ENCODE data around the gene C7. TPM values are rescaled to one million over a fixed set of nuclear protein-coding genes. Genes with fewer than 3 reads are reported as not detected.

C7 gene
- total and polyA plus RNA-seq, 2 experiments from 2014 or later, result 0.05 to 0.07 TPM

DNA sequence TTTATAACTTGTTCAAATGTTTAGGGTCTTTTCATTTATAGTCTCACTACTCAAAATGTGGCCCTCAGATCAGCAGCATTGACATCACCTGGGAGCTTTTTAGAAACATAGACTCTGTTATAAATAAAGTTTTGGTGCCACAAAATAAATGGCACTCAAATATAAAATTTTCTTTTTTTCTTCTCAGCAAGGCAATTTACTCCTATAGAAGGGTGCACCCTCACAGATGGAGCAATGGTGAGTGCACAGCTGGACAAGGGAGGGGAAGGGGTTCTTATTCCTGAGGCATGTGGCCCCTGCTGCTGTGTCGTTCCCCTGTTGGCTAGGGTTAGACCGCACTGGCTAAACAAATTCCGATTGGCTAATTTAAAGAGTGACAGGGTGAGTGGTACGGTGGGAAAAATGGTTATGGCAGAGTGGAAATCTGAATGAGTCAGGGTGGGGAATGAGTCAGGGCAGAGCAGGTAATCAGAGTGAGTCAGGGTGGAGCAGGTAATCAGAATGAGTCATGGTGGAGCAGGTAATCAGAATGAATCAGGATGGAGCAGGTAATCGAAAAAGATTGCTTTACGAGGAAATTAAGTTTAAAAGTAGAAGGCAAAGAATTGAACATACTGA lies 31.8 kb upstream of the C7 start:
- Histone ChIP-seq H3K27ac (ENCODE audit: low read depth) (no peak overlapping the region), H3F3A (replicated peaks; ENCODE audit: low read depth) (no peaks in the 10 kb centered on the region), H4K20me1 (replicated peaks; ENCODE audit: insufficient read depth) (no peaks in the 10 kb centered on the region), H3K79me2 (replicated peaks; ENCODE audit: insufficient read depth) (no peaks in the 10 kb centered on the region), H3K4me3 (no peak overlapping the region), H3K4me1 (ENCODE audit: insufficient read depth) (no peaks in the 10 kb centered on the region), H2AFZ (no peak overlapping the region), H3K27me3 (ENCODE audit: insufficient read depth) (no peaks in the 10 kb centered on the region), H3K9me2 (ENCODE audit: insufficient read depth) (no peaks in the 10 kb centered on the region), H3K4me2 (no peak overlapping the region), H3K36me3 (ENCODE audit: insufficient read depth) (0 out of 2 replicates have a peak, but pooled peaks cover 3% of the 10 kb centered on the region)
- peaks cover 7% of the 10 kb centered on the region for H3K27me3 Mint-ChIP-seq (ENCODE audit: insufficient read depth, low read depth, poor library complexity)
- no peak for TF ChIP-seq STAT1 (IDR thresholded peaks at IDR 0.05; ENCODE audit: unreplicated experiment)
- no peak for TF ChIP-seq JUNB (IDR thresholded peaks at IDR 0.05; ENCODE audit: unreplicated experiment)
- no peak for TF ChIP-seq CREB1 (CRISPR knock-in tag; IDR thresholded peaks at IDR 0.05; ENCODE audit: low read depth)
- TF ChIP-seq REST (IDR thresholded peaks at IDR 0.05; ENCODE audit: unreplicated experiment), result no peak
- TF ChIP-seq ZNF462 (CRISPR knock-in tag; IDR thresholded peaks at IDR 0.05), result no peak
- TF ChIP-seq POLR2AphosphoS5 (IDR thresholded peaks at IDR 0.05; ENCODE audit: low read depth), result no peak
- no peak for TF ChIP-seq ZNF114 (CRISPR knock-in tag; IDR thresholded peaks at IDR 0.05)
- no peak for TF ChIP-seq CTCF (conservative IDR thresholded peaks at IDR 0.05; ENCODE audit: low read depth in 2 of 2)
- TF ChIP-seq EZH2phosphoT487 (IDR thresholded peaks at IDR 0.05; ENCODE audit: unreplicated experiment), result no peak
- TF ChIP-seq ETS1 (IDR thresholded peaks at IDR 0.05), result no peak
- TF ChIP-seq EZH2 (IDR thresholded peaks at IDR 0.05; ENCODE audit: low read depth, unreplicated experiment), result no peak
- no peak for TF ChIP-seq NANOG (IDR thresholded peaks at IDR 0.05; ENCODE audit: borderline replicate concordance)
- no peak for TF ChIP-seq ZNF331 (CRISPR knock-in tag; IDR thresholded peaks at IDR 0.05; ENCODE audit: low read depth)
- H3K27ac Mint-ChIP-seq, result no peak overlapping the region
- H3K9me3 Mint-ChIP-seq, result peaks cover 33% of the 10 kb centered on the region
- H3K4me3 Mint-ChIP-seq, result no peak overlapping the region
- ATAC-seq, result no peak
- peaks cover 20% of the 10 kb centered on the region for H3K36me3 Mint-ChIP-seq (ENCODE audit: low read depth)
- no peak for DNase-seq (ENCODE audit: low spot score)
- no peaks in the 10 kb centered on the region for H3K4me1 Mint-ChIP-seq

All from GM23338 (cell line).